ENCODE measurements around the gene DPAGT1. TPM values are rescaled to one million over a fixed set of nuclear protein-coding genes. Genes with fewer than 3 reads are reported as not detected.
A peak's percentile ranks its signal among the peaks of the same experiment; 100 is the strongest.

The DPAGT1 gene
- total RNA-seq, 1 donor from 2014 or later = 38.4 TPM

GRCh38 chr11:119095066-119095880 is 6.4 kb downstream of the DPAGT1 start:
- Histone ChIP-seq H3K36me3 (peaks cover 25% of the 10 kb centered on the region), H3K4me3 (peak overlapping the region; percentile 77), H3K27ac (peak overlapping the region; percentile 90), H3K27me3 (no peaks in the 10 kb centered on the region), H3K9me3 (no peaks in the 10 kb centered on the region), H3K4me1 (peaks cover 20% of the 10 kb centered on the region)
- TF ChIP-seq CTCF (IDR thresholded peaks at IDR 0.05) = no peak
- ATAC-seq = peak; percentile 94
- DNase-seq = peak; percentile 98
- intact Hi-C loops (cut with DNase I) = no loop called here

GRCh38 chr11:119094816-119095065 is 6.9 kb downstream of the DPAGT1 start:
- H3K27ac ChIP-seq = peak overlapping the region; percentile 90
- H3K36me3 ChIP-seq = peaks cover 25% of the 10 kb centered on the region
- H3K9me3 ChIP-seq = no peaks in the 10 kb centered on the region
- peak; percentile 94 for DNase-seq
- intact Hi-C loops (cut with DNase I) = no loop called here
- H3K27me3 ChIP-seq = no peaks in the 10 kb centered on the region
- peak; percentile 69 for TF ChIP-seq CTCF (IDR thresholded peaks at IDR 0.05)
- peak; percentile 89 for ATAC-seq
- H3K4me1 ChIP-seq = peaks cover 16% of the 10 kb centered on the region
- H3K4me3 ChIP-seq = peak overlapping the region; percentile 77

GRCh38 chr11:119093942-119094815 is 7.5 kb downstream of the DPAGT1 start:
- peak; percentile 9 for TF ChIP-seq CTCF (IDR thresholded peaks at IDR 0.05)
- H3K4me1 ChIP-seq = peaks cover 16% of the 10 kb centered on the region
- H3K9me3 ChIP-seq = no peaks in the 10 kb centered on the region
- intact Hi-C loops (cut with DNase I) = no loop called here
- peak overlapping the region; percentile 90 for H3K27ac ChIP-seq
- no peaks in the 10 kb centered on the region for H3K27me3 ChIP-seq
- peak overlapping the region; percentile 77 for H3K4me3 ChIP-seq
- peak; percentile 44 for ATAC-seq
- DNase-seq = peak; percentile 77
- H3K36me3 ChIP-seq = peaks cover 25% of the 10 kb centered on the region

- Histone ChIP-seq H3K36me3 (peaks cover 22% of the 10 kb centered on the region), H3K4me1 (peaks cover 16% of the 10 kb centered on the region), H3K4me3 (peak overlapping the region; percentile 77), H3K27ac (peak overlapping the region; percentile 90), H3K9me3 (no peaks in the 10 kb centered on the region), H3K27me3 (no peaks in the 10 kb centered on the region)
- no peak for DNase-seq
- intact Hi-C loops (cut with DNase I) = no loop called here
- no peak for ATAC-seq
- no peak for TF ChIP-seq CTCF (IDR thresholded peaks at IDR 0.05)
Observed at GRCh38 chr11:119092880-119093842, 8.5 kb downstream of the DPAGT1 start.

Data from upper lobe of right lung (tissue), 1 donor.